ENCODE data around the gene EPG5.
"Not testable (repeated sequence)": the region's sequence is repeated elsewhere in the genome, so short reads cannot be mapped to it uniquely, and the experiment has no call there.

The EPG5 gene

DNA sequence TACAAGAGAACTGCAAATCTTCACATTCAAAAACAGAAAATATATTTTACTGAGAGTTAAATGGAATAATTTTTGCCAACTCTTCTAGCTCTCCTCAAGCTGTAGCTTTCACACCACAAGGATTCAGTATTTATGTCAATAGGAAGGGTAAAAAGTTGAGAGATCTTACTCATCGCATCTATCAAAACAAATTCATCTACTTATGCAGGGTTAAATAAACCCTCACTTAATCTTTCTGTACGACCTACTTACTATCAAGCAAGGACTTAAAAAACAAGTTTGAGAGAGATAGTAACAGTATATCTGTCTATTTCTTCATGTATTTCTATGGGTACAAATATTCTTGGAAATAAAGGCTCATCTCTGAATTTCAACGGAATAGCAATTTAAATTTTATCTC lies 106.2 kb downstream of the EPG5 start:
- no peak for DNase-seq

DNA sequence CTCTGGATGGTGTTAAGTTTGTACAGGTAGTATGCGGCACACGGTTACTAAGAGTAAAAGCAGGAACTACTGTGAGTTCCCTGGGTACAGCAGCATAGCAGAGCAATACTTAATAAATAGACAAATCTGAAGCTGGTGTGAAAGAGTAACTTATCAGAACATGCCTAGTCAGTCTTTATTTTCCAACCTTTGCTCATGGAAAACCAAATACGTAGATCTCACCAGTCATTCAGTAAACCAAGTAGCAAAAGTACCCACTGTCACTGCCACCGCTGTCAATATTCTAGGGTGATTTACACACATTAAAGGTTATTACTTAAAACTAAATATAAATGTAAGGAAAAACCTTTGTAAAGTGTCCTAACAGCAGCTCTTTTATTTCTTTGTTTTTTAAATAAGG lies 106.6 kb downstream of the EPG5 start:
- no peak for DNase-seq

DNA sequence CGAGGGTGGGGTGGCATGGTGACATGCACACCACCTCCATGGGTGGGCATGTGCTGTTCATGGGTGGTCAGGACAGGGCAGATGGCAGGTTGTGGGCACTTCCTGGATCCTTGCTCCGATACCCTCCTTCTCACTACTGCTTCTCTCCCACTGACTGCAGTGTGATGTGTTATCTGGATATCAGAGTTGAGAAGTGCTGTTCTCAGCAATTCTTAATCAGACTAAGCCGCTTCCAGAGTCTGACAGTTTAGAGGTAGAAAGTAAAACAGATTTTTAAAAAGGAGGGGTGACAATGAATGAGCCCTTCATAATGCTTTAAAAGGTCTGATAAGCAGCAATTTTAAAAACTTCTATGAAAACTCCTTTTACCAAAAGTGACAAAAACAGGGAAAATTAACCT lies 107.8 kb downstream of the EPG5 start:
- no peak for DNase-seq

DNA sequence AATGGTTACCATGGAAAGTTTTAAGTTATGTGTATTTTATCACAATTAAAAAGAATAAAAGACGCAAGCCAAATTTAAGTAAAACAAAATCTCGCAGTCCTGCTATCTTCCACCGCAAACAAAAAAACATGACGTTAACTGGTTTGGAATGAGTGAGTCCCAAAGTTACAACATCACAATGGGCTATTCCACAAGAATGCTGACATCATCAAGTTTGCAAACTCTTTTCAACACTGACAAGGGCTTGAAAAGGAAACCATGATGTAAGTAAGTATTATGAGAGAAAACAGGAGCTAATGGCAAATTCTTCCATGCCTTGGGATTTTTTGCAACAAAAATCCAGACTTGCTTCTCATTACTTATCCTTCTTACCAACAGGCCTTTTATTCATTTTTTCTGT lies 110.6 kb downstream of the EPG5 start:
- no peak for DNase-seq

DNA sequence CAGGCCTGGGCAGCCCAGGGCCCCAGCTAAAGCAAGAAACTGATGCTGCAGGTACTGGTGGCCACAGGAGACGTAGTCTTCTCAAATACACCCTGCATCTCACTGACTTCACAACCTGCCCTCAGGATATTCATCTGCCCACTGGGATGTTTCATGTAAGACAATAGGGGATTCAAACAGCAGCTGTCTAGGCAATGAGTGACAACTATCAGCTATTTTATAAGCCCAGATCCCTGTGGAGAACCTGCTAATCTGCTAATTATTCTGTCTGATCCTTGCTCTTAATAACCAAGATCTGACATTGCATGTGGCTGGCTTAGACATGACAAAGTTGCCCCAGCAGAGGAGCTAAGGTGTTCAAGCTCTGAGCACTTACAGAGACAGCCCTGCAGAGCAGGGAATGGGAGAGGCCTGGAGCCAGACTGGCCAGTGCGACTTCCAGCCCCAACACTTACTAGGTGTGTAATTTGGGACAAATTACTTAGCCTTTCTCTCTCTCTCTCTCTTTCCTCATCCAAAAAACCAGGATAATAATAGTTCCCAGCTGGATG lies 113.0 kb downstream of the EPG5 start:
- DNase-seq: no peak

DNA sequence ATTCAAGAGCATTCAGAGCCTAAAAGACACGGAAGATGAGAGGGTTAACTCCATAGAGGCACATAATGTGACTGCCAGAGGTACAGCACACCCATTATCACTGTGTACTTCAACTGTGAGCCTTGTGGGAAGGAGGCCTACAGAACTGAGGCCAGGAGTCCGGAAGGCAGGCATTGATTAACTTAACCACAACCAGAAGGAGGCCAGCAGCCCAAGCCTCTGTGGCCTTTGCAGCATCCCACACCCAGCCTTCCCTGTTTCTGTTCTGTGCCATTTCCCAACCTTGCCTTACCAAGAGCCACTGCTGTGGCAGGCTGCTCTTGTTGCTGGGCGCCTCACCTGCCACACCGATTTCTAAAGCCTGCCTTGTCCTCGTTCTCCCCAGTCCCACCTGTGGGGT lies 114.5 kb downstream of the EPG5 start:
- DNase-seq: no peak

DNA sequence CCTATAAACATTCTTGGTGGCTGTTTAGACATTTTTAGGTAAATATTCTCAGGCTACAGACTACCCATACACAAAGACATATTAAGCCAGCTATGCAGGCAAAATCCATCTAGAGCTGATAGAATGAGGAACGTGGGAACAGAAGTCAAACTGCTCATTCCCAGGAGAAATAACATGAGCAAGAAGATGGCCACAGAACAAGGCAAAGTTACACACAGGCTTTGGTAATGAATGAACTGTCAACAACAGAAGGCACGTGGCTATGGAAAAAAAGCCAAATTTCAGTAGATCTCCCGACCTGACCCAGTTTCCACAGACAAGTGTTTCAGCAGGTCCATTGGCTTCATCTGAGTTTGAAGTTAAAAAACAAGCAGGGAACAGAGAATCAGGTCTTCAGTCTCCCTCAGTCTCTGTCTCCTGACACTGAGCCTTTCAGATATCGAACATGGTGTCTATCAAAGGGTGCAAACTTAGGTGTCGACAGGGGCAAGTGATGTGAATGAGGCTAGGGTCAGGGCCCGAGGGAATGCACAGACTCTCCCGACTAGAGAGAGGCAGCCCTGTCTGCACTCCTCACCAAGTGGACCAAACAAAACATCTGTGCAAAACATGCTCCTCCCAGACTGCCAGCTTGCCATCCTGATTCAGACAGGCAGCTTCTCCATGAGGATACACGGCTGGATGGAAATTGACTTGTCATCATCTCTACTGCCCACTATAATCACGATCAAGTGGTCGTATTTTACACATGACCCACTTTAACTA lies 115.8 kb downstream of the EPG5 start:
- no peak for DNase-seq

DNA sequence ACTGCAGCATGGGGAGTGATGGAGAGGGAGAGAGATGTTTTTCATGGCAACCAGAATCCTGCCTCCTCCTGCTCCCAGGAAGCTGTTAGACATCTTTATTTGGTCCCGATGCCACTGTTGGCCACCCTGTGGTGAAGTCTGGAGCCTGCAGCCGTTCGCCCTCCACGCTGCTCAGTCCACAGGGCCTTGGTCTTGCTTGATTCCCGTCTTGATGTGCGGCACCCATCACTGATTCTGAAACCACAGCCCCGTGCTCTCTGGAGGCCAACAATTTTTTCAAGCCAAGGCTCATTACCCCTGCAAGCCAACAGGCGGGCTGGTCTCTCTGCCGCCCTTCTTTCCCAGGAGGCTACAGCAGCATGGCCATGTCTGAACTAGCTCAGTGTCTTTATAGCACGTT lies 117.1 kb downstream of the EPG5 start:
- no peak for DNase-seq

DNA sequence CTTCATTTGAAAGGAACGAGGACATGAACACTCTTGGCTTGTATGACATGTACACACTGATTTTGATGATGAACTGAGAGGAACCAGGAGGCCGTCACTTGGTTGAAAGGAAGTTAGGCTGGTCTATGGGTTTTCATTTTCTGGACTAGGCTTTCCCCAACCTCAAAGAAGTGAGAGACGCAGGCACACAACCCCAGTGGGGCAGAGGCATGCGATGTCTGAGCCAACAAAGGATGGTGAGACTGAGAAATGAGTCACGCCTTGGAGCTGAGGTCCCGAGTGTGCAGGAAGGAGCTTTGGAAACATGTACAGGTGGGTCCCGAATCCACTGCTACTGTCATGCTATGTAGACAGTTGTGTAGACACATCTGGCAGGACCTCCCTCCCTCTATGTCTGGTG lies 117.6 kb downstream of the EPG5 start:
- DNase-seq: no peak

DNA sequence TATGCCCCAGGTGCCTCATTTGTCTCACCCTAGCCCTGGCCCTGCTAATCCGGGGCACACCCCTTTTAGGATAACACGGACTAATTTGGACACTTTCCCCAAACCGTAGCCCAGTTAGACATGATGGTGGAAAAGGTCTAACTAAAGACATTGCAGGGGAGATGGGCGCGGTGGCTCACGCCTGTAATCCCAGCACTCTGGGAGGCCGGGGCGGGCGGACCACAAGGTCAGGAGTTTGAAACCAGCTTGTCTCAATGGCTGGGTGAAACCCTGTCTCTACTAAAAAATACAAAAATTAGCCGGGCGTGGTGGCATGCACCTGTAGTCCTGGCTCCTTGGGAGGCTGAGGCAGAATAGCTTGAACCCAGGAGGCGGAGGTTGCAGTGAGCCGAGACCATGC lies 118.5 kb downstream of the EPG5 start:
- DNase-seq: not testable (repeated sequence)

DNA sequence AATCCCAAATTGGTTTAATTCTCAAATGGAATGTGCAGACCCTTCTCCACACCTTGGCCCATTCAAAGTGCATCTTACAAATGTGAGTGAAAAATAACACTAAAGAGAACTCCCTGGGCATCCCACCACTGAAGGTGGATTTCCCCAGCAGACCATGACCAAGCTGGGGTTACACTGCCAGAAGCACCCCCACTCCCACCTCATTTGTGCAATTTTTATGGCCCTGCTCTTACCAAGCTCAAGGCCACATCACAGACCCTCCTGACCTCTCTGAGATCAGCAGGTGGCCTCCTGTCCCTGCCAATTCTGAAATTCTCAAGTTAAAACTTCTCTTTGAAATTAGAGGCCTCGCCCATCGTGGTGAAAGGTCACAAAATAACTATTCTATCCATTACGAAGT lies 120.0 kb downstream of the EPG5 start:
- DNase-seq: no peak

DNA sequence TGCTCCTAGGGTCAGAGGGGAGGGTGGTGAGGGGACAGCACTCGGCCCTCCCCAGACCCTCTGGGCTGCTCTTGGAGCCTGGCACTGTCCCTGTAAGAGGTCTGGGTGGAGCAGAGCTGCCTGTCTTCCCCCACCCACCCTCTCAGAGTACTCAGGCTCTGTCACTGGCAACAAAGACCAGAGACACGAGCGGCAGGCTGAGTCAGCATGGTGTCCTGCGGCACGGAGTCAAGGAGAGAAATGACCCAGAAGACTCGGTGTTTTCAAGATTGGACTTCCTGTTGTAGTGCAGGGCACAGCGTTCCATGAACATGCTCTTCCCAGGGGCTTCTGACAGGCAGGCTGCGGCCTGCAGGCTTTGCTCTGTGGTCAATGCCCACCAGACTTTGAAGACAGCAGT lies 121.7 kb downstream of the EPG5 start:
- no peak for DNase-seq

DNA sequence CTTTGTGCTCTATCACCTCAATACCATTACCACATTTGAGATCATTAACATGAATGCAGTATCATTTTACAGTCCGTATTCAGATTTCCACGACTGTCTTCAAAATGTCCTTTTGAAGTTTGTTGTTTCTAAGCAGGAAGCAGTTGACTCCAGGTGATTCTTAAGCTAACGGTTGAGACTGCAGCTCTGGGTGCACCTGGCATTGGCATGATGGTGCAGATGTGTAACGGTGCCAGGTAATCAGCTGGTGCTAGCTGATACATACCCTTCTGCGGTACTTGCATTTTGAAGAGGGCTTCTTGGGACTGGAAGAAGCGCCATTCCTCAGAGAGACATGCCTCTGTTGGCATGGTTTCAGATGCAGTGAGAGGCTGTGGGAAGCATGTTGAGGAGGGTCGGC lies 122.2 kb downstream of the EPG5 start:
- DNase-seq: no peak

DNA sequence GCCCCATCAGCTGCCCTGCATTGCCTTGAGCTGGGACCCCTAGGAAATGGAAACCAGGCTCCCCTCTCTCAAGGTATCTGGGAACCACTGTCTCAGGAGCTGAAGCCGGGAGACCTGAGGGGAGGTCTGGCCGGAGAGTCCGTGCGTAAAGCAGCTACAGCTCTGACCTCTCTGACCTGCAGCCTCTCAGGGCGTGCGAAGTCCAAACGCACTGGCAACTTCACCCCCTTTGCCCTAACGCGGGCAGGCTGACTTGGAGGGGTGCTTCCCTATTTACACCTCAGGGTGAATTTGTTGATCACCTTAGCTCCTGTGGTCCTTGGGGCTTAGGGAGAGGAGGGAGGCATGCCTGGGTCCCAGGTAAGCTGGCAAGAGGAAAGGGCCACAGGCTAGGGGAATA lies 124.1 kb downstream of the EPG5 start:
- no peak for DNase-seq

DNA sequence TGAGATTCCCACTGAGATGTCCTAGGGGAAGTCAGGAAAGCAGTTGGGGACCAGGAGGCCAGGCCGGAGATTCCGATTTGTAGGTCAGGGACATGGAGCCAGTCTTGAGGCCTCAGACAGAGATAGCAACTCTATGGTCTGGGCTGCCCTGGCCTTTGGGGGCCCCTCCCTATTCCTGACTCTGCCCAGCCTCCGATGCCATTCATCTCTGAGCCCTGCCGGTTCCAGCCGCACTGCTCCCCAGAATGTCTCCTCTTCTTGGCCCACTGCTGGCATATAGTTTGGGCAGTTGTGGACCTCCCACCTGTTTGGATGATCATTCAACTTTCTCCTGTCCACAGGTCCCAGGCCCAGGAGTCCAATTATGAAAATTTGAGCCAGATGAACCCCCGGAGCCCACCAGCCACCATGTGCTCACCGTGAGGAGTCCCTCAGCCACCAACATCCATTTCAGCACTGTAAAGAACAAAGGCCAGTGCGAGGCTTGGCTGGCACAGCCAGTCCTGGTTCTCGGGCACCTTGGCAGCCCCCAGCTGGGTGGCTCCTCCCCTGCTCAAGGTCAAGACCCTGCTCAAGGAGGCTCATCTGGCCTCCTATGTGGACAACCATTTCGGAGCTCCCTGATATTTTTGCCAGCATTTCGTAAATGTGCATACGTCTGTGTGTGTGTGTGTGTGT lies 125.2 kb downstream of the EPG5 start:
- DNase-seq: no peak

DNA sequence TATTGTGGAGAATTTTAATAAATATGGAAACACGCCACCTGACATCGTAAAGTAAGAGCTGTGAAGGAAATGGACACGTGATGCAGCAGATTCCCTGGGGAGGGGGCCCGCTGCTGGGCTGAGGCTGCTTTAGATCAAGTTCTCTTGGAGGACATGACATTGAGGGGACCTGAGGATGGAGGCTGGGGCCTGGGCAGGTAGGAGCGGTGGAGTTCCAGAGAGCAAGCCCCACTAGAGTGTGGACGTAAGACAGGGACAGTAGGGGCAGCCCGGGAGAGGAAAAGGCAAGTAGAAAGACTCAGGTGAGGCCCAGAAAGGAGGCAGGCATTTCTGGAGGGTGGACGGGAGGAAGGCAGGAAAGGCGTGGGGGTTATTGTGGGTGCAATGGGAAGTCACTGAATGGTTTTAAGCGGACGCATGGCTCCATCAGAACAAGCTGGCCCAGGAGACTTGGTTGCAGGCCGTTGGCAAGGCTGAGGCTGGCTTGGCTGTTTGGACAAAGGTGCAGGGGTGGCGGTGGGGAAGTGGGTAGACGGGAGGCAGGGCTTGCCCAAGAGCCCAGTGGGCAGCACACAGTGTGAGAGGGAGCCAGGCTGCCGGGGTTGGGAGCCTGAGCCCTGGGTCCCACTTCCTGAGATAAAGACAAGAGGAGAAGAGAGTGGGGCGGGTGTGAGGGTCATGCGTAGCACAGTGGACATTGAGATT lies 125.9 kb downstream of the EPG5 start:
- DNase-seq: no peak

DNA sequence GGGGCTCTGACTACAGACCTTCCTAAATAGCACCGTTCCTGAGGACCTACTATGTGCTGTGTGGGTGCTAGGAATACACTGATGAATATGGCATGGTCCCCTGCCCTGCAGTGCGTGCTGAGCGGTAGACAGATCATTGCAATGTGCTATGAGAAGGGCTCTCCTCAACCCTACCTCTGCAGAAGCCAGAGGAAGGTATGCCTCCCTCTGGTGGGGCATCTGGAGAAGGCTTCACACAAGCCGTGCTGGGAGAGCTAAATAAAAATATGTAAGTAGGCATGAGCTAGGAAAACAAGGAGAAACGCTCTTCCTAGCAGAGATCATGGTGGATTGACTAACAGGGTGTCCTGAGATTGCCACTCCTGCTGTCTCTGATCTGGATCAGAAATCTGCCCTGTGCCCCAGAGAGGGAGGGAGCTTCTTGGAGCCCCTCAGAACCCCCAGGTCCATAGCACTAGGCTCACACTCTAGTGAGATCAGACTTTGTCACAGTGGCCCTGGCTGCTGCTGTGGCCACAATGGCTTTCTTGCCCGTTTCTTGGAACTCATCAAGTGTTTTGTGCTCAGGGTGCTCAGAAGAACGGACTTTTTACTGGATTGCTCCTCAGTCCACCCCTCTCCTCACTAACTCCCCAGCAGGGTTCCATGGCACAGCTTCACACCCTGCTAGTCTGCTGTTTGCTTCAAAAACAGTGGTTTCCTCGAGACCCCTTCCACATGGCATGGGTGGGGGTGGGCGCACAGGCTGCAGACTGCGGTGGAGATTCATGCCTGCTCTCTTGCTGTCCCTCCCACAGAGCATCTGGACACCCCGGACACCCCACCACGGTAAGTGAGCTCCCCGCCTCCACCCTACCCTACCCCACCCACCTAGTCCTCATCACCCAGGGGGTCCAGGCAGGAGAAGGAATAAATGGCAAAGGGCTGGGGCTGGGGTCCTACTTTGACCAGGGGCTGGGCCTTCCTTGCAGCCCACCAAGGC lies 127.4 kb downstream of the EPG5 start:
- DNase-seq: no peak

DNA sequence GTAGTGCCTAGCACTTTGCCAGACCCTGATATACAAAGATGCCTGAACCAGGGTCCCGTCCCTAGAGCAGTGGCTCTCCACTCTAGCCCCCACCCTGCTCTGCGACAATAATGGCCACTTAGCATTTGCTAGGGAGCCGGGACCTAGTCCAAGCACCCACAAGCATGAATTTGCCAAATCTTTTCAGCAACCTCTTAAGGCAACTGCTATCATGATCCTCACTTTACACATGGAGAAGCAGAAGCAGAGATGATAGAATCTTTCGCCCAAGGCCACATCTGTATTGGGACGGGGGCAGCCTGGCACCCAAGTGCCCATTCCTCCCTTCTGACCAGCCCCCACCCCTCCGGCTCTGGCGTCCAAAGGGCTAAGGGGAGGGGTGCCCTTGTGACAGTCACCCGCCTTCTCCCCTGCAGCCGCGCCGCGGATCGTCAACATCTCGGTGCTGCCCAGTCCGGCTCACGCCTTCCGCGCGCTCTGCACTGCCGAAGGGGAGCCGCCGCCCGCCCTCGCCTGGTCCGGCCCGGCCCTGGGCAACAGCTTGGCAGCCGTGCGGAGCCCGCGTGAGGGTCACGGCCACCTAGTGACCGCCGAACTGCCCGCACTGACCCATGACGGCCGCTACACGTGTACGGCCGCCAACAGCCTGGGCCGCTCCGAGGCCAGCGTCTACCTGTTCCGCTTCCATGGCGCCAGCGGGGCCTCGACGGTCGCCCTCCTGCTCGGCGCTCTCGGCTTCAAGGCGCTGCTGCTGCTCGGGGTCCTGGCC lies 128.6 kb downstream of the EPG5 start:
- no peak for DNase-seq

DNA sequence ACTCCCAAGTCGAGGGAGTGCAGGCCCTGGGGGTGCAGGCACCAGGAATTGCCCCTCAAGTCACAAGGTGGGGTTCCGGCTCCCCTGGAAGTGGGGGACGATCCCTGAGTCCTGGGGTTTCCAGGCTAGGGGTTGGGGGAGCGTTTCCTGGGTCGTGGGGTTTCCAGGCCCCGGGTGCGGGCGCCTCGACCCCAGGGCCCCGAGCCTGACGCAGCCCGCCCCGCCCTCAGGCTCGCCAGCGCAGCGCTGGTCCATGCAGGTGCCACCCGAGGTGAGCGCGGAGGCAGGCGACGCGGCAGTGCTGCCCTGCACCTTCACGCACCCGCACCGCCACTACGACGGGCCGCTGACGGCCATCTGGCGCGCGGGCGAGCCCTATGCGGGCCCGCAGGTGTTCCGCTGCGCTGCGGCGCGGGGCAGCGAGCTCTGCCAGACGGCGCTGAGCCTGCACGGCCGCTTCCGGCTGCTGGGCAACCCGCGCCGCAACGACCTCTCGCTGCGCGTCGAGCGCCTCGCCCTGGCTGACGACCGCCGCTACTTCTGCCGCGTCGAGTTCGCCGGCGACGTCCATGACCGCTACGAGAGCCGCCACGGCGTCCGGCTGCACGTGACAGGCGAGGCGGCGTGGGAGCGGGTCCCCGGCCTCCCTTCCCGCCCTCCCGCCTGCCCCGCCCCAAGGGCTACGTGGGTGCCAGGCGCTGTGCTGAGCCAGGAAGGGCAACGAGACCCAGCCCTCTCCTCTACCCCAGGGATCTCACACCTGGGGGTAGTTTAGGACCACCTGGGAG lies 129.7 kb downstream of the EPG5 start:
- peak; percentile 10 for DNase-seq

DNA sequence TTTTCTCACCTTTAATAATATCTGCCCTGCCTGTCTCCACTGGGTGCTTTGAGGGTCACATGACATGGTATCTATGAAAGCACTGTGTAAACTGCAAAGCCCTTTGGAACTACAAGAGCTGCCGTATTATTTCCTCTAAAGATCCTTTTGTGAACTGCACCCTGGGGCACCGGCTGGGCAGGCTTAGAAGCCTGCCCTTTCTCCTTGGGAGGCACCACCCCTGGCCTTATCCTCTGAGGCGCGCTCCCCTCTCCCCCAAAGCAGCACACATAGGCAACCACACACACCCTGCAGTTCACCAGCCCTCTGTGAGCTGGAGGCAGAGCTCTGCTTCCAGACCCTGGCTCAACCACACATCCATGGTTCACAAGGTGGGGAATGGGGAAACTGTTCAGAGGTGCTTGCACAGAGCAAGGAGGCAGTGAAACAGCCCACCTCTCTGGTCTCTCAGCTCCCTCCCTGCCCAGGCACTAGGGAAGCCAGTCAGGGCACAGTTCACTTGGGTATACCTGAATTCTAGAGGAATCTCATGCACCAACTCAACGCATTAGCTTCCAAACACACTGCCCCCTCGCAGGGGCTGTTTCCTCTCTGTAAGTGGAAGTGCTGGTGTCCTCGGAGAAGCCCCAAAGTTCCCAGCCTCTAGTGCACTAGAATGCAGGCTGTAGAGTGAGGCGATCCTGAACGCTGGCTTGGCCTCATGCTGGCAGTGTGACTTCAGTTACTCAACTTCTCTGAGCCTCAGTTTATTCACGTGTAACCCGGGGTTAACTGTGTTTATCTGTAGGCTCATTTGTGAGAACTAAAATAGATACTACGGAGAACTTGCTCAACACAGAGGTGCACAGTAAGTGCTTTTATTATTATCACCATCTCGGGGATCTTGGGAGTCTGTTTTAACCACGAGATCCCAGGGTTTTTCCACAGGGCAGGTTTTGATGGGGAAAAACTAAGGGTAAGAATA lies 130.6 kb downstream of the EPG5 start:
- DNase-seq: no peak
